ENCODE measurements around the gene TMEM170A. TPM values are rescaled to one million over a fixed set of nuclear protein-coding genes. Genes with fewer than 3 reads are reported as not detected.
A peak's percentile ranks its signal among the peaks of the same experiment; 100 is the strongest.
"Not testable (repeated sequence)": the region's sequence is repeated elsewhere in the genome, so short reads cannot be mapped to it uniquely, and the experiment has no call there.

Gene TMEM170A
- total and polyA plus RNA-seq, 2 of the 13 experiments (the other 11 are each of a cell fraction or from before 2014, with no cell fraction given): 35.7 to 39.7 TPM

DNA sequence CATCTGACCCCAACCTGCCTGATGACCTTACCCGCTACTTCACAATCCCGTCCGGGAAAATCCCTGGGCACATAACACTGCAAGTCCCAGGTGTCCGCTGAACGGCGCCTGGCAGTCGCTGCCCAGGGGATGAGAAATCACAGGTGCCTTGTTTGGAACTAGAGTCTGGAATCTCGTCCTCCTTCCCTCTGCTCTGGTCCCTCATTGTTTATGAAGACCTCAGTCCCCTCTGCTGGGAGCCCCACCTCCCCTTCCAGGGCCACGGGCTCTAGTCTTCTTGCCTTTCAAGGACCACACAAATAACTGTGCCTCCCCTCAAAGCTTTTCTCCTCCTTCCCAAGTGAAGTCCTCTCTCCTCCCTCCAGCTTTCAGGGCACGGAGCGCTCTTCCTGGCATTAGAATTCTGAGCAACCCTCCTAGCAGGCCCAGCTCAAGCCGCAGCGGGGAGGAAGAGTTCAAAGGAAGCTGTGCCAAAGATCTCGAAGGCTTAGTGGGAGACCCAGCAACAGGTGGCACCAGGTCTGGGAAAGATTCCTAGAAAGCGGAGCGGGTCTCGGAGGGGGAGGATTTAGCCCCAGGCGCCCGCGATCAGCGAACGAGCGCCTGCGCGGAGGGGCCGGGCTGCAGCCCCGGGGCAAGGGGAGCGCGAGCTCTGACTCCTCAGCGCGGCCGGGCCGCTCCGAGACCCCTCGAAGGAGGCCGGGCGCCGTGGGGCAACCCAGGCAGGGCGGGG is 934 bp downstream of the TMEM170A start (continued):
- TF ChIP-seq, protein P1, sequence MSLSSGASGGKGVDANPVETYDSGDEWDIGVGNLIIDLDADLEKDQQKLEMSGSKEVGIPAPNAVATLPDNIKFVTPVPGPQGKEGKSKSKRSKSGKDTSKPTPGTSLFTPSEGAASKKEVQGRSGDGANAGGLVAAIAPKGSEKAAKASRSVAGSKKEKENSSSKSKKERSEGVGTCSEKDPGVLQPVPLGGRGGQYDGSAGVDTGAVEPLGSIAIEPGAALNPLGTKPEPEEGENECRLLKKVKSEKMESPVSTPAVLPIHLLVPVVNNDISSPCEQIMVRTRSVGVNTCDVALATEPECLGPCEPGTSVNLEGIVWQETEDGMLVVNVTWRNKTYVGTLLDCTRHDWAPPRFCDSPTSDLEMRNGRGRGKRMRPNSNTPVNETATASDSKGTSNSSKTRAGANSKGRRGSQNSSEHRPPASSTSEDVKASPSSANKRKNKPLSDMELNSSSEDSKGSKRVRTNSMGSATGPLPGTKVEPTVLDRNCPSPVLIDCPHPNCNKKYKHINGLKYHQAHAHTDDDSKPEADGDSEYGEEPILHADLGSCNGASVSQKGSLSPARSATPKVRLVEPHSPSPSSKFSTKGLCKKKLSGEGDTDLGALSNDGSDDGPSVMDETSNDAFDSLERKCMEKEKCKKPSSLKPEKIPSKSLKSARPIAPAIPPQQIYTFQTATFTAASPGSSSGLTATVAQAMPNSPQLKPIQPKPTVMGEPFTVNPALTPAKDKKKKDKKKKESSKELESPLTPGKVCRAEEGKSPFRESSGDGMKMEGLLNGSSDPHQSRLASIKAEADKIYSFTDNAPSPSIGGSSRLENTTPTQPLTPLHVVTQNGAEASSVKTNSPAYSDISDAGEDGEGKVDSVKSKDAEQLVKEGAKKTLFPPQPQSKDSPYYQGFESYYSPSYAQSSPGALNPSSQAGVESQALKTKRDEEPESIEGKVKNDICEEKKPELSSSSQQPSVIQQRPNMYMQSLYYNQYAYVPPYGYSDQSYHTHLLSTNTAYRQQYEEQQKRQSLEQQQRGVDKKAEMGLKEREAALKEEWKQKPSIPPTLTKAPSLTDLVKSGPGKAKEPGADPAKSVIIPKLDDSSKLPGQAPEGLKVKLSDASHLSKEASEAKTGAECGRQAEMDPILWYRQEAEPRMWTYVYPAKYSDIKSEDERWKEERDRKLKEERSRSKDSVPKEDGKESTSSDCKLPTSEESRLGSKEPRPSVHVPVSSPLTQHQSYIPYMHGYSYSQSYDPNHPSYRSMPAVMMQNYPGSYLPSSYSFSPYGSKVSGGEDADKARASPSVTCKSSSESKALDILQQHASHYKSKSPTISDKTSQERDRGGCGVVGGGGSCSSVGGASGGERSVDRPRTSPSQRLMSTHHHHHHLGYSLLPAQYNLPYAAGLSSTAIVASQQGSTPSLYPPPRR (CRISPR knock-in tag; IDR thresholded peaks at IDR 0.05; ENCODE audit: borderline replicate concordance): peak; percentile 14; the same call in 1 of the 2 replicates
- TF ChIP-seq ZNF350 (CRISPR knock-in tag; IDR thresholded peaks at IDR 0.05; ENCODE audit: borderline replicate concordance, low read depth): 0 out of 2 replicates have a peak, but pooled peaks have one; percentile 46
- TF ChIP-seq, protein P2, sequence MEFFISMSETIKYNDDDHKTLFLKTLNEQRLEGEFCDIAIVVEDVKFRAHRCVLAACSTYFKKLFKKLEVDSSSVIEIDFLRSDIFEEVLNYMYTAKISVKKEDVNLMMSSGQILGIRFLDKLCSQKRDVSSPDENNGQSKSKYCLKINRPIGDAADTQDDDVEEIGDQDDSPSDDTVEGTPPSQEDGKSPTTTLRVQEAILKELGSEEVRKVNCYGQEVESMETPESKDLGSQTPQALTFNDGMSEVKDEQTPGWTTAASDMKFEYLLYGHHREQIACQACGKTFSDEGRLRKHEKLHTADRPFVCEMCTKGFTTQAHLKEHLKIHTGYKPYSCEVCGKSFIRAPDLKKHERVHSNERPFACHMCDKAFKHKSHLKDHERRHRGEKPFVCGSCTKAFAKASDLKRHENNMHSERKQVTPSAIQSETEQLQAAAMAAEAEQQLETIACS (CRISPR knock-in tag; IDR thresholded peaks at IDR 0.05): 0 out of 2 replicates have a peak, but pooled peaks have one; percentile 26
- peak; percentile 57; the same call in 1 of the 2 replicates for TF ChIP-seq NKX3-1 (CRISPR knock-in tag; IDR thresholded peaks at IDR 0.05)
- TF ChIP-seq, protein P3, sequence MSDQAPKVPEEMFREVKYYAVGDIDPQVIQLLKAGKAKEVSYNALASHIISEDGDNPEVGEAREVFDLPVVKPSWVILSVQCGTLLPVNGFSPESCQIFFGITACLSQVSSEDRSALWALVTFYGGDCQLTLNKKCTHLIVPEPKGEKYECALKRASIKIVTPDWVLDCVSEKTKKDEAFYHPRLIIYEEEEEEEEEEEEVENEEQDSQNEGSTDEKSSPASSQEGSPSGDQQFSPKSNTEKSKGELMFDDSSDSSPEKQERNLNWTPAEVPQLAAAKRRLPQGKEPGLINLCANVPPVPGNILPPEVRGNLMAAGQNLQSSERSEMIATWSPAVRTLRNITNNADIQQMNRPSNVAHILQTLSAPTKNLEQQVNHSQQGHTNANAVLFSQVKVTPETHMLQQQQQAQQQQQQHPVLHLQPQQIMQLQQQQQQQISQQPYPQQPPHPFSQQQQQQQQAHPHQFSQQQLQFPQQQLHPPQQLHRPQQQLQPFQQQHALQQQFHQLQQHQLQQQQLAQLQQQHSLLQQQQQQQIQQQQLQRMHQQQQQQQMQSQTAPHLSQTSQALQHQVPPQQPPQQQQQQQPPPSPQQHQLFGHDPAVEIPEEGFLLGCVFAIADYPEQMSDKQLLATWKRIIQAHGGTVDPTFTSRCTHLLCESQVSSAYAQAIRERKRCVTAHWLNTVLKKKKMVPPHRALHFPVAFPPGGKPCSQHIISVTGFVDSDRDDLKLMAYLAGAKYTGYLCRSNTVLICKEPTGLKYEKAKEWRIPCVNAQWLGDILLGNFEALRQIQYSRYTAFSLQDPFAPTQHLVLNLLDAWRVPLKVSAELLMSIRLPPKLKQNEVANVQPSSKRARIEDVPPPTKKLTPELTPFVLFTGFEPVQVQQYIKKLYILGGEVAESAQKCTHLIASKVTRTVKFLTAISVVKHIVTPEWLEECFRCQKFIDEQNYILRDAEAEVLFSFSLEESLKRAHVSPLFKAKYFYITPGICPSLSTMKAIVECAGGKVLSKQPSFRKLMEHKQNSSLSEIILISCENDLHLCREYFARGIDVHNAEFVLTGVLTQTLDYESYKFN (CRISPR knock-in tag; conservative IDR thresholded peaks at IDR 0.05): peak; percentile 12; the same call in 1 of the 2 replicates
- 0 out of 2 replicates have a peak, but pooled peaks have one; percentile 5 for TF ChIP-seq ZBTB3 (CRISPR knock-in tag; IDR thresholded peaks at IDR 0.05; ENCODE audit: borderline replicate concordance, low read depth)
- TF ChIP-seq ZMAT3 (CRISPR knock-in tag; conservative IDR thresholded peaks at IDR 0.05): peak; percentile 13; the same call in 1 of the 2 replicates
- not testable (repeated sequence) for TF ChIP-seq EP300 (IDR thresholded peaks at IDR 0.05; ENCODE audit: low read depth in 2 of 2, low read length in 2 of 2)
- TF ChIP-seq EP300 (CRISPR knock-in tag; IDR thresholded peaks at IDR 0.05; ENCODE audit: borderline replicate concordance): peak; percentile 29; the same call in 1 of the 2 replicates
- peak; percentile 7; the same call in 1 of the 2 replicates for TF ChIP-seq ZNF143 (CRISPR knock-in tag; IDR thresholded peaks at IDR 0.05)
- TF ChIP-seq, protein P4, sequence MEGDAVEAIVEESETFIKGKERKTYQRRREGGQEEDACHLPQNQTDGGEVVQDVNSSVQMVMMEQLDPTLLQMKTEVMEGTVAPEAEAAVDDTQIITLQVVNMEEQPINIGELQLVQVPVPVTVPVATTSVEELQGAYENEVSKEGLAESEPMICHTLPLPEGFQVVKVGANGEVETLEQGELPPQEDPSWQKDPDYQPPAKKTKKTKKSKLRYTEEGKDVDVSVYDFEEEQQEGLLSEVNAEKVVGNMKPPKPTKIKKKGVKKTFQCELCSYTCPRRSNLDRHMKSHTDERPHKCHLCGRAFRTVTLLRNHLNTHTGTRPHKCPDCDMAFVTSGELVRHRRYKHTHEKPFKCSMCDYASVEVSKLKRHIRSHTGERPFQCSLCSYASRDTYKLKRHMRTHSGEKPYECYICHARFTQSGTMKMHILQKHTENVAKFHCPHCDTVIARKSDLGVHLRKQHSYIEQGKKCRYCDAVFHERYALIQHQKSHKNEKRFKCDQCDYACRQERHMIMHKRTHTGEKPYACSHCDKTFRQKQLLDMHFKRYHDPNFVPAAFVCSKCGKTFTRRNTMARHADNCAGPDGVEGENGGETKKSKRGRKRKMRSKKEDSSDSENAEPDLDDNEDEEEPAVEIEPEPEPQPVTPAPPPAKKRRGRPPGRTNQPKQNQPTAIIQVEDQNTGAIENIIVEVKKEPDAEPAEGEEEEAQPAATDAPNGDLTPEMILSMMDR (CRISPR knock-in tag; IDR thresholded peaks at IDR 0.05): 0 out of 2 replicates have a peak, but pooled peaks have one; percentile 9
- TF ChIP-seq ZSCAN30 (CRISPR knock-in tag; IDR thresholded peaks at IDR 0.05): 0 out of 2 replicates have a peak, but pooled peaks have one; percentile 41
- 0 out of 2 replicates have a peak, but pooled peaks have one; percentile 45 for TF ChIP-seq ZNF205 (CRISPR knock-in tag; IDR thresholded peaks at IDR 0.05)
